Nephron (organoid): ENCODE measurements around the gene CHIC2.
"Not testable (repeated sequence)": the region's sequence is repeated elsewhere in the genome, so short reads cannot be mapped to it uniquely, and the experiment has no call there.

Experiments
- H3K27ac Mint-ChIP-seq, 3 experiments: 2 replicates each; pipeline ENCODE4 v1.8.0; 2020; ENCODE audit warnings: mixed read lengths in 3 of 3, mild to moderate bottlenecking in 2 of 3, moderate library complexity in 1 of 3
- H3K27me3 Mint-ChIP-seq: 2 replicates; pipeline ENCODE4 v1.8.0; 2021; ENCODE audit warnings: low read depth, mild to moderate bottlenecking, moderate library complexity, mixed read lengths
- H3K36me3 Mint-ChIP-seq: 2 replicates; pipeline ENCODE4 v1.8.0; 2020; ENCODE audit warnings: low read depth, mixed read lengths
- H3K4me1 Mint-ChIP-seq: 2 replicates; pipeline ENCODE4 v1.8.0; 2020; ENCODE audit warnings: mixed read lengths
- H3K4me3 Mint-ChIP-seq, 3 experiments: 2 replicates each; pipeline ENCODE4 v1.8.0; 2020; ENCODE audit warnings: mild to moderate bottlenecking in 3 of 3, mixed read lengths in 3 of 3, moderate library complexity in 2 of 3
- H3K9me3 Mint-ChIP-seq: 2 replicates; pipeline ENCODE4 v1.8.0; 2020; ENCODE audit warnings: mixed read lengths
- TF ChIP-seq, protein P1 (sequence below), 3 experiments: fragments of 200-600 bp; sonication (generic); IDR thresholded peaks; one replicate each; pipeline ENCODE4 v1.5.0; 2021; ENCODE audit warnings: antibody characterized with exemption in 3 of 3; ENCODE audit not compliant: unreplicated experiment in 3 of 3

The CHIC2 gene

GRCh38 chr4:54032558-54033135 lies 31.8 kb downstream of the CHIC2 start:
- no peak overlapping the region for H3K27ac Mint-ChIP-seq
- TF ChIP-seq, protein P1, sequence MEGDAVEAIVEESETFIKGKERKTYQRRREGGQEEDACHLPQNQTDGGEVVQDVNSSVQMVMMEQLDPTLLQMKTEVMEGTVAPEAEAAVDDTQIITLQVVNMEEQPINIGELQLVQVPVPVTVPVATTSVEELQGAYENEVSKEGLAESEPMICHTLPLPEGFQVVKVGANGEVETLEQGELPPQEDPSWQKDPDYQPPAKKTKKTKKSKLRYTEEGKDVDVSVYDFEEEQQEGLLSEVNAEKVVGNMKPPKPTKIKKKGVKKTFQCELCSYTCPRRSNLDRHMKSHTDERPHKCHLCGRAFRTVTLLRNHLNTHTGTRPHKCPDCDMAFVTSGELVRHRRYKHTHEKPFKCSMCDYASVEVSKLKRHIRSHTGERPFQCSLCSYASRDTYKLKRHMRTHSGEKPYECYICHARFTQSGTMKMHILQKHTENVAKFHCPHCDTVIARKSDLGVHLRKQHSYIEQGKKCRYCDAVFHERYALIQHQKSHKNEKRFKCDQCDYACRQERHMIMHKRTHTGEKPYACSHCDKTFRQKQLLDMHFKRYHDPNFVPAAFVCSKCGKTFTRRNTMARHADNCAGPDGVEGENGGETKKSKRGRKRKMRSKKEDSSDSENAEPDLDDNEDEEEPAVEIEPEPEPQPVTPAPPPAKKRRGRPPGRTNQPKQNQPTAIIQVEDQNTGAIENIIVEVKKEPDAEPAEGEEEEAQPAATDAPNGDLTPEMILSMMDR (IDR thresholded peaks at IDR 0.05; ENCODE audit: unreplicated experiment in 3 of 3): no peak
- no peaks in the 10 kb centered on the region for H3K27me3 Mint-ChIP-seq
- no peaks in the 10 kb centered on the region for H3K9me3 Mint-ChIP-seq
- H3K4me1 Mint-ChIP-seq: peaks cover 6% of the 10 kb centered on the region
- H3K4me3 Mint-ChIP-seq: peak overlapping the region; percentile 34 to 63 (median 53)
- peaks cover 38% of the 10 kb centered on the region for H3K36me3 Mint-ChIP-seq

DNA sequence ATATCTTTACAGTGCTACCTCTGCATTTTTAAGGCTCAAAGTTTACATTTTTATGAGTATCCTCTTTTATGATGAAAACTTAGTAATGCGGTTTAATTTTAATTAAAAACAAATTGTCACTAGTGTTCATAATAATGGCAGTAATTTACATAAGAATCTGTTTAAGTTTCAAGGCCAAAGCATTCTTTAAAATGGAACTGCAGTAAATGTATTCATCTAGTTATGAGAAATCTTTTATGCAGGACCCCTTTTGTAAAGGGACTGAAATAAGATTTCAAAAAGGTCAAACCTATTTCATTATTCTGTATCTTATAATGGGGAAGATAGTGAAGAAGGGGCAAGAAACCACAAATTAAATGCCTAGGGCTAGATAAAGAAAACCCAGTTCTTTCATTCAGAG lies 37.1 kb downstream of the CHIC2 start:
- H3K27me3 Mint-ChIP-seq: no peaks in the 10 kb centered on the region
- TF ChIP-seq, protein P1 (IDR thresholded peaks at IDR 0.05; ENCODE audit: unreplicated experiment in 3 of 3): no peak
- H3K4me1 Mint-ChIP-seq: no peaks in the 10 kb centered on the region
- H3K27ac Mint-ChIP-seq: no peak overlapping the region
- H3K36me3 Mint-ChIP-seq: peaks cover 4% of the 10 kb centered on the region
- no peak overlapping the region for H3K4me3 Mint-ChIP-seq
- no peaks in the 10 kb centered on the region for H3K9me3 Mint-ChIP-seq

GRCh38 chr4:54025582-54025981 lies 38.8 kb downstream of the CHIC2 start:
- Mint-ChIP-seq H3K36me3 (peaks cover 4% of the 10 kb centered on the region), H3K4me3 (no peak overlapping the region), H3K9me3 (no peaks in the 10 kb centered on the region), H3K4me1 (no peaks in the 10 kb centered on the region), H3K27me3 (no peaks in the 10 kb centered on the region), H3K27ac (no peak overlapping the region)
- TF ChIP-seq, protein P1 (IDR thresholded peaks at IDR 0.05; ENCODE audit: unreplicated experiment in 3 of 3): no peak

DNA sequence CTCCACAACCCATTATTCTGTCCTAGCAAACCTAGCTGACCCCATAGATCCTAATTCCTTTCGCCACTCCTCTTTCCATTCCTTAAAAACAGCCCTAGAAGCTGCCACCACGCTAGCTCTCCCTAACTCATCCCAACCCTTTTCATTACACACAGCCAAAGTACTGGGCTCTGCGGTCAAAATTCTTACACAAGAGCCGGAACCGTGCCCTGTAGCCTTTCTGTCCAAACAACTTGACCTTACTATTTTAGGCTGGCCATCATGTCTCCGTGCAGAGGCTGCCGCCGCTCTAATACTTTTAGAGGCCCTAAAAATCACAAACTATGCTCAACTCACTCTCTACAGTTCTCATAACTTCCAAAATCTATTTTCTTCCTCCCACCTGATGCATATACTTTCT lies 41.4 kb downstream of the CHIC2 start:
- not testable (repeated sequence) for H3K36me3 Mint-ChIP-seq, H3K4me1 Mint-ChIP-seq, H3K27ac Mint-ChIP-seq, H3K4me3 Mint-ChIP-seq, H3K9me3 Mint-ChIP-seq, H3K27me3 Mint-ChIP-seq

DNA sequence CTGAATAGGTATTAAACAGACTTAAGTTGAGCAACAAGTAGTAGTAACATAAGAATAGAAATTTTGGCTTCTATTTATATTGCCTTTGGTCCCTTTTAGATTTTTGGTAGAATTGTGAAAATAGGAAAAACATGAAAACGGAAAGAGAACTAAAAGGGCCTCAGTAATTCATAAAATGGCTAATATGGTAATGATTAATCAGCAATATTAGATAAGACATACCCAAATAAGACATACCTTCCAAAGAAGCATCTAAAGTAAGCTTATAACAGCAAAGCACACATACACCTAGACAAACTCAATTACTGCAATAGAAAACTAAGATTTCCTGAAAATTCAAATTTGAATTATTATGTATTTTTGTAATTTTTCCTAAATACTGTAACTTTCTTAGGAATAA lies 46.4 kb downstream of the CHIC2 start:
- H3K9me3 Mint-ChIP-seq: no peaks in the 10 kb centered on the region
- no peaks in the 10 kb centered on the region for H3K36me3 Mint-ChIP-seq
- H3K27ac Mint-ChIP-seq: no peak overlapping the region
- H3K4me3 Mint-ChIP-seq: no peak overlapping the region
- peaks cover 14% of the 10 kb centered on the region for H3K4me1 Mint-ChIP-seq
- TF ChIP-seq, protein P1 (IDR thresholded peaks at IDR 0.05; ENCODE audit: unreplicated experiment in 3 of 3): no peak
- no peaks in the 10 kb centered on the region for H3K27me3 Mint-ChIP-seq

DNA sequence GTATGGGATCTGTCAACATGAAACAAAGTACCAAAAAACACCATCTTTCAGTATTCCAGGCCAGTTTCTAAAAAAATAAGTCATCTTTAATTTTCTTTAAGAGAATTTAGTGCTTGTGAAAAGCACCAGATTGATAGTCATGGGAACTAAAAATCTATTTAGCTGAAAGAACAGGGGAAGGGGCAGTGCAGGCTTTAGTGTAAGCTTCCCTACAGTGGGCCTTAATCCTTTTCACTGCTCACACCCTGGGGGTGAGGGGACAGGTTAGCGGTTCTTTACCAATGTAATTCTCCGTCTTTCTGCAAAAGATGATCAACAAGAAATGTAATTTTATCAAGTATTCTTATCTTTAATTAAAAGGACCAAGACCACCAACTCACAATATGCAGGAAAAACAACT lies 47.1 kb downstream of the CHIC2 start:
- H3K27ac Mint-ChIP-seq: no peak overlapping the region
- H3K9me3 Mint-ChIP-seq: no peaks in the 10 kb centered on the region
- H3K4me3 Mint-ChIP-seq: no peak overlapping the region
- TF ChIP-seq, protein P1 (IDR thresholded peaks at IDR 0.05; ENCODE audit: unreplicated experiment in 3 of 3): no peak
- H3K4me1 Mint-ChIP-seq: peaks cover 14% of the 10 kb centered on the region
- peaks cover 4% of the 10 kb centered on the region for H3K36me3 Mint-ChIP-seq
- H3K27me3 Mint-ChIP-seq: no peaks in the 10 kb centered on the region
